Measurements from ENCODE around the gene HDDC2. TPM values are rescaled to one million over a fixed set of nuclear protein-coding genes. Genes with fewer than 3 reads are reported as not detected.

The HDDC2 gene
- total and polyA plus RNA-seq, 2 of the 8 experiments (the other 6 are each of a cell fraction or from before 2014, with no cell fraction given), result 89.3 to 129 TPM

DNA sequence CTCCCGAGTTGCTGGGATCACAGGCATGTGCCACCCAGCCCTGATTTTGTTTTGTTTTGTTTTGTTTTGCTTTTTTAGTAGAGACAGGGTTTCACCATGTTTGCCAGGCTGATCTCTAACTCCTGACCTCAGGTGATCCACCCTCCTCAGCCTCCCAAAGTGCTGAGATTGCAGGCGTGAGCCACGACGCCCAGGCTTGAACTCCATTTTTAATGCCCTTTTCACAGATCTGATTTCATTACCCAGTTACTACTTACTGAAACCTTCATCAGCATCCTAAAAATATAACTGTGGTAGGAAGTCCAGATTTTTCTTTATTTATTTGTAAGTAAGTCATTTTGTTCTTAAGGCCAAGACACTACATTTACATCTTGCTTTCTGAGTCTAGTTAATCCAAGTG, 64.0 kb downstream of the HDDC2 start:
- DNase-seq (ENCODE audit: low read depth in 1 of 2, low spot score in 2 of 2) (no peak), FAIRE-seq (no peak)
- no peaks in the 10 kb centered on the region for H3K27me3 ChIP-seq (replicated peaks in 1 of 4; ENCODE audit: control insufficient read depth in 3 of 4, extremely low read depth in 1 of 4, insufficient read depth in 3 of 4, low read length in 3 of 4)
- H3K23me2 ChIP-seq (ENCODE audit: low read depth, low read length), result no peaks in the 10 kb centered on the region
- H3K79me1 ChIP-seq (ENCODE audit: low read depth, low read length), result no peaks in the 10 kb centered on the region
- 83% methylated on average over 4 of the region's 4 CpGs; no CpG with 5 or more reads in 1 of the 2 experiments for WGBS, 2 experiments (ENCODE audit: extremely low coverage in 1 of 2, insufficient coverage in 1 of 2, insufficient read length in 1 of 2, insufficient replicate concordance in 2 of 2, low coverage in 1 of 2, low lambda C conversion rate in 2 of 2, missing lambda C conversion rate in 1 of 2)
- H4K8ac ChIP-seq (ENCODE audit: extremely low read depth, insufficient read depth, low read length), result no peak overlapping the region
- TF ChIP-seq SP4 (IDR thresholded peaks at IDR 0.05; ENCODE audit: low read length) (no peak), SAP30 (IDR thresholded peaks at IDR 0.05; ENCODE audit: insufficient read depth, insufficient replicate concordance, low read length) (no peak), BACH1 (IDR thresholded peaks at IDR 0.05; ENCODE audit: low read length) (no peak), KDM5A (IDR thresholded peaks at IDR 0.05; ENCODE audit: low read length) (no peak), SP1 (IDR thresholded peaks at IDR 0.05; ENCODE audit: low read depth, low read length) (no peak), RFX5 (IDR thresholded peaks at IDR 0.05; ENCODE audit: borderline replicate concordance, low read depth, low read length) (no peak), CHD1 (IDR thresholded peaks at IDR 0.05; ENCODE audit: low read depth, low read length) (no peak), TEAD4 (IDR thresholded peaks at IDR 0.05; ENCODE audit: low read depth, low read length) (no peak)
- TF ChIP-seq, protein P1, sequence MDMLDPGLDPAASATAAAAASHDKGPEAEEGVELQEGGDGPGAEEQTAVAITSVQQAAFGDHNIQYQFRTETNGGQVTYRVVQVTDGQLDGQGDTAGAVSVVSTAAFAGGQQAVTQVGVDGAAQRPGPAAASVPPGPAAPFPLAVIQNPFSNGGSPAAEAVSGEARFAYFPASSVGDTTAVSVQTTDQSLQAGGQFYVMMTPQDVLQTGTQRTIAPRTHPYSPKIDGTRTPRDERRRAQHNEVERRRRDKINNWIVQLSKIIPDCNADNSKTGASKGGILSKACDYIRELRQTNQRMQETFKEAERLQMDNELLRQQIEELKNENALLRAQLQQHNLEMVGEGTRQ (IDR thresholded peaks at IDR 0.05; ENCODE audit: low read length), result no peak
- TF ChIP-seq, protein P2, sequence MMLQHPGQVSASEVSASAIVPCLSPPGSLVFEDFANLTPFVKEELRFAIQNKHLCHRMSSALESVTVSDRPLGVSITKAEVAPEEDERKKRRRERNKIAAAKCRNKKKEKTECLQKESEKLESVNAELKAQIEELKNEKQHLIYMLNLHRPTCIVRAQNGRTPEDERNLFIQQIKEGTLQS (IDR thresholded peaks at IDR 0.05; ENCODE audit: insufficient read depth, low read depth, low read length), result no peak
- no peak overlapping the region for H2BK120ac ChIP-seq (replicated peaks; ENCODE audit: low read depth, low read length)
- no peak overlapping the region for H2AK5ac ChIP-seq (ENCODE audit: low read depth, low read length)
- H2BK20ac ChIP-seq (ENCODE audit: low read length), result no peak overlapping the region
- no peak overlapping the region for H3K4me3 ChIP-seq (ENCODE audit: extremely low read depth in 1 of 4, insufficient read depth in 2 of 4, low read depth in 3 of 4, low read length in 4 of 4)
- no peaks in the 10 kb centered on the region for H3K79me2 ChIP-seq (ENCODE audit: control insufficient read depth in 1 of 2, insufficient read depth in 2 of 2, low read length in 2 of 2)
- ChIA-PET POLR2A (ENCODE audit: partially characterized antibody) (no interaction called here), CTCF (ENCODE audit: partially characterized antibody) (no interaction called here)
- no peak overlapping the region for H3K9ac ChIP-seq (replicated peaks in 1 of 4; ENCODE audit: extremely low read depth in 1 of 4, low read depth in 3 of 4, low read length in 3 of 4)
- H4K5ac ChIP-seq (ENCODE audit: insufficient read length, low read depth, low read length), result no peak overlapping the region
- no peak overlapping the region for H3K4ac ChIP-seq (replicated peaks; ENCODE audit: insufficient read length, low read depth, low read length)
- no peak overlapping the region for H3K23ac ChIP-seq (ENCODE audit: insufficient read length)
- H2AFZ ChIP-seq (ENCODE audit: low read length), result no peak overlapping the region
- no peak overlapping the region for H3K56ac ChIP-seq (replicated peaks; ENCODE audit: insufficient read length, low read depth, low read length)
- no peak overlapping the region for H3K18ac ChIP-seq (ENCODE audit: extremely low read depth, low read length)
- H4K20me1 ChIP-seq (replicated peaks in 1 of 2; ENCODE audit: control insufficient read depth in 1 of 2, insufficient read depth in 2 of 2, low read length in 2 of 2), result no peaks in the 10 kb centered on the region
- H2BK15ac ChIP-seq (ENCODE audit: low read length), result no peak overlapping the region
- H3K14ac ChIP-seq (ENCODE audit: insufficient read length), result no peak overlapping the region
- H3K4me2 ChIP-seq (ENCODE audit: insufficient read depth in 1 of 2, low read depth in 2 of 2, low read length in 2 of 2), result no peak overlapping the region
- H3K27ac ChIP-seq (ENCODE audit: low read depth, low read length), result no peak overlapping the region
- no peaks in the 10 kb centered on the region for H3K36me3 ChIP-seq (ENCODE audit: control insufficient read depth in 2 of 4, insufficient read depth in 4 of 4, low read length in 3 of 4)
- H2BK12ac ChIP-seq (ENCODE audit: low read depth, low read length), result no peak overlapping the region
- no peaks in the 10 kb centered on the region for H3K4me1 ChIP-seq (replicated peaks in 1 of 4; ENCODE audit: control insufficient read depth in 3 of 4, insufficient read depth in 4 of 4, low read length in 3 of 4)
- H3K9me3 ChIP-seq (ENCODE audit: insufficient read depth in 2 of 2, low read depth in 1 of 2, low read length in 1 of 2), result no peaks in the 10 kb centered on the region
- H4K91ac ChIP-seq (replicated peaks; ENCODE audit: insufficient read length, low read length), result no peak overlapping the region
- H2BK5ac ChIP-seq (ENCODE audit: low read depth, low read length), result no peak overlapping the region

Data from H1 (cell line).